MCF 10A (cell line): ENCODE data around the gene CYLD. TPM values are rescaled to one million over a fixed set of nuclear protein-coding genes. Genes with fewer than 3 reads are reported as not detected.

Source experiments
- BruUV-seq: library from RNA; stranded (reverse); fragments of 400-500 nt; replicated peaks from 2 replicates; lab custom pipeline; 2021; lab: Mats Ljungman, UMichigan
- CTCF ChIA-PET: fragments of 300-600 bp; sonication (Branson Sonifier 250); formaldehyde crosslinking; extraction: SDS; loops from one replicate; lab custom pipeline; 2021; ENCODE audit warnings: antibody characterized with exemption, inconsistent platforms; lab: Yijun Ruan, JAX
- POLR2A ChIA-PET: fragments of 300-600, 350-650 bp; sonication (Branson Sonifier 250); formaldehyde crosslinking; extraction: SDS; loops from one replicate; lab custom pipeline; 2020; ENCODE audit warnings: antibody characterized with exemption, inconsistent platforms; lab: Yijun Ruan, JAX
- DNase-seq: peaks from one replicate; pipeline ENCODE4 v3.0.0-alpha.2; 2018; ENCODE audit not compliant: unreplicated experiment
- H3K27ac Mint-ChIP-seq: one replicate; pipeline ENCODE4 v1.8.0; 2022; ENCODE audit warnings: mild to moderate bottlenecking, low read depth, mixed read lengths; ENCODE audit not compliant: unreplicated experiment
- H3K27me3 Mint-ChIP-seq: one replicate; pipeline ENCODE4 v1.8.0; 2022; ENCODE audit warnings: mixed read lengths; ENCODE audit not compliant: insufficient read depth, unreplicated experiment
- H3K36me3 Mint-ChIP-seq: one replicate; pipeline ENCODE4 v1.8.0; 2022; ENCODE audit warnings: mild to moderate bottlenecking, moderate library complexity, mixed read lengths; ENCODE audit not compliant: insufficient read depth, unreplicated experiment
- H3K4me1 Mint-ChIP-seq: one replicate; pipeline ENCODE4 v1.8.0; 2022; ENCODE audit warnings: mixed read lengths; ENCODE audit not compliant: insufficient read depth, unreplicated experiment
- H3K4me3 Mint-ChIP-seq: one replicate; pipeline ENCODE4 v1.8.0; 2022; ENCODE audit warnings: mild to moderate bottlenecking, moderate library complexity, mixed read lengths; ENCODE audit not compliant: unreplicated experiment
- H3K9me3 Mint-ChIP-seq: one replicate; pipeline ENCODE4 v1.8.0; 2022; ENCODE audit warnings: mixed read lengths; ENCODE audit not compliant: unreplicated experiment
- intact Hi-C: fragments of 100-400 bp; cut with micrococcal nuclease; formaldehyde crosslinking; loops from 2 replicates; pipeline ENCODE4 v1.14.1; 2022
- total RNA-seq: library from RNA; stranded (reverse); gene quantifications from 2 replicates; pipeline ENCODE4 v1.2.3, GENCODE V29; 2022
- TF ChIP-seq, protein P1 (sequence below): fragments of 200-600 bp; IDR thresholded peaks from one replicate; pipeline ENCODE4 v1.8.0; 2022; ENCODE audit warnings: antibody characterized with exemption, mild to moderate bottlenecking; ENCODE audit not compliant: unreplicated experiment

The CYLD gene
- total RNA-seq, 1 experiment from 2014 or later: 53.7 TPM

GRCh38 chr16:50808929-50809538 lies 67.1 kb downstream of the CYLD start:
- TF ChIP-seq, protein P1, sequence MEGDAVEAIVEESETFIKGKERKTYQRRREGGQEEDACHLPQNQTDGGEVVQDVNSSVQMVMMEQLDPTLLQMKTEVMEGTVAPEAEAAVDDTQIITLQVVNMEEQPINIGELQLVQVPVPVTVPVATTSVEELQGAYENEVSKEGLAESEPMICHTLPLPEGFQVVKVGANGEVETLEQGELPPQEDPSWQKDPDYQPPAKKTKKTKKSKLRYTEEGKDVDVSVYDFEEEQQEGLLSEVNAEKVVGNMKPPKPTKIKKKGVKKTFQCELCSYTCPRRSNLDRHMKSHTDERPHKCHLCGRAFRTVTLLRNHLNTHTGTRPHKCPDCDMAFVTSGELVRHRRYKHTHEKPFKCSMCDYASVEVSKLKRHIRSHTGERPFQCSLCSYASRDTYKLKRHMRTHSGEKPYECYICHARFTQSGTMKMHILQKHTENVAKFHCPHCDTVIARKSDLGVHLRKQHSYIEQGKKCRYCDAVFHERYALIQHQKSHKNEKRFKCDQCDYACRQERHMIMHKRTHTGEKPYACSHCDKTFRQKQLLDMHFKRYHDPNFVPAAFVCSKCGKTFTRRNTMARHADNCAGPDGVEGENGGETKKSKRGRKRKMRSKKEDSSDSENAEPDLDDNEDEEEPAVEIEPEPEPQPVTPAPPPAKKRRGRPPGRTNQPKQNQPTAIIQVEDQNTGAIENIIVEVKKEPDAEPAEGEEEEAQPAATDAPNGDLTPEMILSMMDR: no peak
- no peak for DNase-seq
- CTCF ChIA-PET: interaction anchor here (0.5 to 1.5 kb wide), 4 partner anchors 12 to 766 kb away, joined by 3 to 4 read pairs (median 3); no protein-coding TSS in a partner anchor
- Mint-ChIP-seq H3K27ac (no peak overlapping the region), H3K4me1 (no peaks in the 10 kb centered on the region), H3K36me3 (no peaks in the 10 kb centered on the region), H3K9me3 (no peaks in the 10 kb centered on the region), H3K4me3 (no peak overlapping the region), H3K27me3 (no peaks in the 10 kb centered on the region)
- POLR2A ChIA-PET: no interaction called here
- no TSS peak for BruUV-seq
- intact Hi-C loops: loop anchor here (5.0 kb wide), 1 partner anchor 597 kb away; no protein-coding TSS in a partner anchor

DNA sequence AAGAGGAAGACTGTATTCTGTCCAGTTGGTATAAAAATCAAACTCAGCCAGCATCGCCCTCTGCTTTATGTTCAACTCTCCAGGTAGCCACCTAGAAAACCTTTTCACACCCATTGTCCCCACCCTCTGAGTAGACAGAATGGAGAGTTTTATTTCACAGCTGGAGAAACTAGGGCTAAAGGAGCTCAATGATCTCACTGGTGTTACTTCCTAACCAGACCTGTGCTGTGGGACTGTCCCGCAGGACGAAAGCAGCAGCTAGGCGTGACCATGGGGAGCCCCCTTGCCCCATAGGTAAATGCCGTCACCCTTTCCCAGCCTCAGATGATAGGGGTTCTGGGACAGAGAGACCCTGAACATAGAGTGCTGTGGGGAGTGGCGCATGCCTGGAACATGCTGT lies 67.7 kb downstream of the CYLD start:
- no peak overlapping the region for H3K4me3 Mint-ChIP-seq
- ChIA-PET CTCF (interaction anchor here (0.5 to 1.5 kb wide), 4 partner anchors 12 to 767 kb away, joined by 3 to 4 read pairs (median 3); no protein-coding TSS in a partner anchor), POLR2A (no interaction called here)
- intact Hi-C loops: loop anchor here (5.0 kb wide), 1 partner anchor 597 kb away; no protein-coding TSS in a partner anchor
- no peaks in the 10 kb centered on the region for H3K4me1 Mint-ChIP-seq
- no peak overlapping the region for H3K27ac Mint-ChIP-seq
- H3K36me3 Mint-ChIP-seq: no peaks in the 10 kb centered on the region
- DNase-seq: no peak
- no peaks in the 10 kb centered on the region for H3K9me3 Mint-ChIP-seq
- H3K27me3 Mint-ChIP-seq: no peaks in the 10 kb centered on the region
- BruUV-seq: no TSS peak
- TF ChIP-seq, protein P1: no peak

- H3K27me3 Mint-ChIP-seq: no peaks in the 10 kb centered on the region
- BruUV-seq: no TSS peak
- no peaks in the 10 kb centered on the region for H3K36me3 Mint-ChIP-seq
- no peak for DNase-seq
- TF ChIP-seq, protein P1: no peak
- no peaks in the 10 kb centered on the region for H3K4me1 Mint-ChIP-seq
- no peak overlapping the region for H3K4me3 Mint-ChIP-seq
- no peaks in the 10 kb centered on the region for H3K9me3 Mint-ChIP-seq
- CTCF ChIA-PET: interaction anchor here (0.7 to 1.5 kb wide), 6 partner anchors 13 to 145 kb away, joined by 3 to 4 read pairs (median 3); no protein-coding TSS in a partner anchor
- POLR2A ChIA-PET: no interaction called here
- no peak overlapping the region for H3K27ac Mint-ChIP-seq
- intact Hi-C loops: no loop called here
Measured at GRCh38 chr16:50810241-50810965, 68.5 kb downstream of the CYLD start.

GRCh38 chr16:50812046-50812445 lies 70.2 kb downstream of the CYLD start:
- no peaks in the 10 kb centered on the region for H3K9me3 Mint-ChIP-seq

More at GRCh38 chr16:50812046-50812445, 70.2 kb downstream of the CYLD start:
- POLR2A ChIA-PET: interaction anchor here (0.7 kb wide), 1 partner anchor 15 kb away, joined by 3 read pairs; no protein-coding TSS in a partner anchor
- H3K4me1 Mint-ChIP-seq: no peaks in the 10 kb centered on the region
- H3K4me3 Mint-ChIP-seq: no peak overlapping the region
- intact Hi-C loops: no loop called here
- CTCF ChIA-PET: interaction anchor here (0.6 to 1.5 kb wide), 4 partner anchors 9 to 437 kb away, joined by 3 to 4 read pairs (median 4); no protein-coding TSS in a partner anchor
- no peaks in the 10 kb centered on the region for H3K36me3 Mint-ChIP-seq
- TF ChIP-seq, protein P1: no peak
- DNase-seq: no peak
- BruUV-seq: no TSS peak
- H3K27ac Mint-ChIP-seq: no peak overlapping the region
- H3K27me3 Mint-ChIP-seq: no peaks in the 10 kb centered on the region
